ENCODE measurements around the gene ATXN3L.
"Not testable (repeated sequence)": the region's sequence is repeated elsewhere in the genome, so short reads cannot be mapped to it uniquely, and the experiment has no call there.

Gene ATXN3L

GRCh38 chrX:13307041-13307440, 12.8 kb downstream of the ATXN3L start:
- no peak for DNase-seq (ENCODE audit: low read depth, low spot score)

- DNase-seq (ENCODE audit: low read depth, low spot score), result no peak
Observed at GRCh38 chrX:13305108-13305507, 14.7 kb downstream of the ATXN3L start.

- no peak for DNase-seq (ENCODE audit: low read depth, low spot score)
Observed at GRCh38 chrX:13304052-13304451, 15.8 kb downstream of the ATXN3L start.

- DNase-seq (ENCODE audit: low read depth, low spot score), result not testable (repeated sequence)
Observed at GRCh38 chrX:13303248-13303647, 16.6 kb downstream of the ATXN3L start.

GRCh38 chrX:13298836-13299235, 21.0 kb downstream of the ATXN3L start:
- no peak for DNase-seq (ENCODE audit: low read depth, low spot score)

- DNase-seq (ENCODE audit: low read depth, low spot score), result no peak
Observed at GRCh38 chrX:13295841-13296240, 24.0 kb downstream of the ATXN3L start.

- DNase-seq (ENCODE audit: low read depth, low spot score), result no peak
Observed at GRCh38 chrX:13293700-13294099, 26.2 kb downstream of the ATXN3L start.

- DNase-seq (ENCODE audit: low read depth, low spot score), result no peak
Observed at GRCh38 chrX:13290891-13291614, 28.8 kb downstream of the ATXN3L start.

GRCh38 chrX:13288671-13289070, 31.2 kb downstream of the ATXN3L start:
- DNase-seq (ENCODE audit: low read depth, low spot score), result no peak

- no peak for DNase-seq (ENCODE audit: low read depth, low spot score)
Observed at GRCh38 chrX:13287816-13288215, 32.0 kb downstream of the ATXN3L start.

- no peak for DNase-seq (ENCODE audit: low read depth, low spot score)
Observed at GRCh38 chrX:13285693-13286092, 34.2 kb downstream of the ATXN3L start.

- DNase-seq (ENCODE audit: low read depth, low spot score), result no peak
Observed at GRCh38 chrX:13285229-13285628, 34.6 kb downstream of the ATXN3L start.

- no peak for DNase-seq (ENCODE audit: low read depth, low spot score)
Observed at GRCh38 chrX:13284570-13284969, 35.3 kb downstream of the ATXN3L start.

GRCh38 chrX:13283950-13284546, 35.8 kb downstream of the ATXN3L start:
- DNase-seq (ENCODE audit: low read depth, low spot score), result no peak

GRCh38 chrX:13283512-13283911, 36.3 kb downstream of the ATXN3L start:
- DNase-seq (ENCODE audit: low read depth, low spot score), result no peak

GRCh38 chrX:13281289-13281688, 38.6 kb downstream of the ATXN3L start:
- DNase-seq (ENCODE audit: low read depth, low spot score), result no peak

- no peak for DNase-seq (ENCODE audit: low read depth, low spot score)
Observed at GRCh38 chrX:13279279-13280018, 40.4 kb downstream of the ATXN3L start.

GRCh38 chrX:13277539-13277938, 42.3 kb downstream of the ATXN3L start:
- no peak for DNase-seq (ENCODE audit: low read depth, low spot score)

- no peak for DNase-seq (ENCODE audit: low read depth, low spot score)
Observed at GRCh38 chrX:13276991-13277390, 42.9 kb downstream of the ATXN3L start.

- DNase-seq (ENCODE audit: low read depth, low spot score), result no peak
Observed at GRCh38 chrX:13275031-13275430, 44.8 kb downstream of the ATXN3L start.

- no peak for DNase-seq (ENCODE audit: low read depth, low spot score)
Observed at GRCh38 chrX:13272426-13272825, 47.4 kb downstream of the ATXN3L start.

- DNase-seq (ENCODE audit: low read depth, low spot score), result no peak
Observed at GRCh38 chrX:13271511-13271910, 48.3 kb downstream of the ATXN3L start.

GRCh38 chrX:13270360-13270759, 49.5 kb downstream of the ATXN3L start:
- DNase-seq (ENCODE audit: low read depth, low spot score), result no peak

Data from smooth muscle cell of the brain vasculature (primary cell).